PC-9 (cell line): ENCODE results near the gene TM4SF1. TPM values are rescaled to one million over a fixed set of nuclear protein-coding genes. Genes with fewer than 3 reads are reported as not detected.

Experiments
- BruUV-seq: library from RNA; stranded (reverse); fragments of 400-500 nt; replicated peaks from 2 replicates; lab custom pipeline; 2021; lab: Mats Ljungman, UMichigan
- CTCF ChIA-PET: fragments of 300-600 bp; sonication (Branson Sonifier 250); formaldehyde crosslinking; loops from one replicate; lab custom pipeline; 2022; ENCODE audit warnings: antibody characterized with exemption; lab: Charles Lee
- POLR2A ChIA-PET: fragments of 300-600 bp; sonication (Branson Sonifier 250); formaldehyde crosslinking; loops from one replicate; lab custom pipeline; 2022; ENCODE audit warnings: antibody characterized with exemption; ENCODE audit not compliant: unreplicated experiment; lab: Charles Lee
- DNase-seq, 2 experiments: peaks; one replicate each; pipeline versions ENCODE4 v3.0.0 to v3.0.0-alpha.2; 2015 to 2022; ENCODE audit warnings: mixed read lengths in 1 of 2
- H2AFZ ChIP-seq: fragments of 200-600 bp; sonication (generic); 2 replicates; pipeline ENCODE4 v1.8.1; 2017; ENCODE audit warnings: antibody characterized with exemption
- H3F3A ChIP-seq: fragments of 200-600 bp; sonication (generic); 2 replicates; pipeline ENCODE4 v1.8.1; 2017; ENCODE audit warnings: antibody characterized with exemption, mild to moderate bottlenecking, low read depth; ENCODE audit not compliant: insufficient read depth
- H3K27ac ChIP-seq: fragments of 200-600 bp; sonication (generic); 2 replicates; pipeline ENCODE4 v1.6.1; 2016; ENCODE audit warnings: mixed run types
- H3K27me3 ChIP-seq: fragments of 200-600 bp; sonication (generic); 2 replicates; pipeline ENCODE4 v1.6.1; 2016; ENCODE audit warnings: low read depth, mixed run types; ENCODE audit not compliant: insufficient read depth
- H3K36me3 ChIP-seq: fragments of 200-600 bp; sonication (generic); 2 replicates; pipeline ENCODE4 v1.6.1; 2016; ENCODE audit warnings: low read depth, mixed run types
- H3K4me1 ChIP-seq: fragments of 200-600 bp; sonication (generic); replicated peaks from 2 replicates; pipeline ENCODE4 v1.6.1; 2016; ENCODE audit warnings: mixed run types; ENCODE audit not compliant: insufficient read depth
- H3K4me2 ChIP-seq: fragments of 200-600 bp; sonication (generic); 2 replicates; pipeline ENCODE4 v1.6.1; 2017; ENCODE audit warnings: mixed run types
- H3K4me3 ChIP-seq: fragments of 200-600 bp; sonication (generic); 2 replicates; pipeline ENCODE4 v1.6.1; 2016; ENCODE audit warnings: mixed run types
- H3K79me2 ChIP-seq: fragments of 200-600 bp; sonication (generic); 2 replicates; pipeline ENCODE4 v1.6.1; 2017; ENCODE audit warnings: low read depth, mixed run types
- H3K9me2 ChIP-seq: fragments of 200-600 bp; sonication (generic); 2 replicates; pipeline ENCODE4 v1.8.1; 2017; ENCODE audit warnings: mild to moderate bottlenecking; ENCODE audit not compliant: insufficient read depth
- H3K9me3 ChIP-seq: fragments of 200-600 bp; sonication (generic); 2 replicates; pipeline ENCODE4 v1.8.1; 2016; ENCODE audit warnings: low read depth; ENCODE audit not compliant: insufficient read depth
- H4K20me1 ChIP-seq: fragments of 200-600 bp; sonication (generic); 2 replicates; pipeline ENCODE4 v1.8.1; 2017; ENCODE audit not compliant: insufficient read depth
- CTCF ChIP-seq: fragments of 200-600 bp; sonication (generic); conservative IDR thresholded peaks from 2 replicates; pipeline ENCODE4 v1.6.1; 2017; ENCODE audit warnings: mixed run types, antibody characterized with exemption, mild to moderate bottlenecking, moderate library complexity
- EZH2 ChIP-seq: fragments of 200-600 bp; sonication (generic); IDR thresholded peaks from 2 replicates; pipeline ENCODE4 v1.8.0; 2017; ENCODE audit warnings: antibody characterized with exemption, low read depth
- intact Hi-C: fragments of 100-400 bp; cut with micrococcal nuclease; formaldehyde crosslinking; loops from one replicate; pipeline ENCODE4 v1.10.0; 2022; ENCODE audit not compliant: unreplicated experiment
- total RNA-seq: library from RNA; stranded (reverse); gene quantifications from 2 replicates; pipeline ENCODE4 v1.2.3, GENCODE V29; 2021

TM4SF1 gene
- total RNA-seq, 1 experiment from 2014 or later, result 146 TPM

GRCh38 chr3:149421764-149422163, 44.3 kb upstream of the TM4SF1 start:
- Histone ChIP-seq H3K27ac (no peak overlapping the region), H4K20me1 (no peaks in the 10 kb centered on the region), H3K79me2 (no peaks in the 10 kb centered on the region), H3K4me2 (no peak overlapping the region), H3K4me3 (no peak overlapping the region), H3K9me3 (peaks cover 4% of the 10 kb centered on the region; the same call in 1 of the 2 replicates), H3F3A (peaks cover 8% of the 10 kb centered on the region; the same call in 1 of the 2 replicates), H3K36me3 (no peaks in the 10 kb centered on the region), H3K27me3 (no peaks in the 10 kb centered on the region), H3K4me1 (no peaks in the 10 kb centered on the region), H2AFZ (no peak overlapping the region), H3K9me2 (no peaks in the 10 kb centered on the region)
- POLR2A ChIA-PET, result interaction anchor here (0.6 to 0.7 kb wide), 2 partner anchors 52 to 1155 kb away, joined by 3 to 4 read pairs; no protein-coding TSS in a partner anchor
- no peak for TF ChIP-seq CTCF
- no peak for TF ChIP-seq EZH2
- no peak for DNase-seq
- CTCF ChIA-PET, result no interaction called here
- BruUV-seq, result no TSS peak
- intact Hi-C loops, result no loop called here

GRCh38 chr3:149419816-149420215, 42.4 kb upstream of the TM4SF1 start:
- intact Hi-C loops, result no loop called here
- Histone ChIP-seq H3K4me2 (no peak overlapping the region), H3F3A (peaks cover 8% of the 10 kb centered on the region; the same call in 1 of the 2 replicates), H3K9me3 (peaks cover 4% of the 10 kb centered on the region; the same call in 1 of the 2 replicates), H2AFZ (no peak overlapping the region), H3K4me1 (no peaks in the 10 kb centered on the region), H3K79me2 (no peaks in the 10 kb centered on the region), H3K4me3 (no peak overlapping the region), H3K36me3 (no peaks in the 10 kb centered on the region), H4K20me1 (no peaks in the 10 kb centered on the region), H3K9me2 (no peaks in the 10 kb centered on the region), H3K27me3 (no peaks in the 10 kb centered on the region), H3K27ac (no peak overlapping the region)
- ChIA-PET CTCF (no interaction called here), POLR2A (no interaction called here)
- no peak for DNase-seq
- no TSS peak for BruUV-seq
- TF ChIP-seq EZH2, result no peak

- POLR2A ChIA-PET, result no interaction called here
- DNase-seq, result no peak
- H3F3A ChIP-seq, result peaks cover 8% of the 10 kb centered on the region; the same call in 1 of the 2 replicates
- H3K27ac ChIP-seq, result no peak overlapping the region
- peaks cover 4% of the 10 kb centered on the region; the same call in 1 of the 2 replicates for H3K9me3 ChIP-seq
- H3K4me1 ChIP-seq, result no peaks in the 10 kb centered on the region
- TF ChIP-seq CTCF, result no peak
- no peak for TF ChIP-seq EZH2
- no peaks in the 10 kb centered on the region for H3K27me3 ChIP-seq
- BruUV-seq, result no TSS peak
- H3K4me3 ChIP-seq, result no peak overlapping the region
- no peaks in the 10 kb centered on the region for H4K20me1 ChIP-seq
- intact Hi-C loops, result no loop called here
- H2AFZ ChIP-seq, result no peak overlapping the region
- no peaks in the 10 kb centered on the region for H3K9me2 ChIP-seq
- no peak overlapping the region for H3K4me2 ChIP-seq
- CTCF ChIA-PET, result no interaction called here
- no peaks in the 10 kb centered on the region for H3K36me3 ChIP-seq
- H3K79me2 ChIP-seq, result no peaks in the 10 kb centered on the region
These were observed 40.3 kb upstream of the TM4SF1 start for GRCh38 chr3:149417727-149418126.

- H3K27ac ChIP-seq, result no peak overlapping the region
- intact Hi-C loops, result no loop called here
- no peak for DNase-seq
- no peaks in the 10 kb centered on the region for H3K4me1 ChIP-seq
- TF ChIP-seq EZH2 (no peak), CTCF (no peak)
- H2AFZ ChIP-seq, result no peak overlapping the region
- BruUV-seq, result no TSS peak
- CTCF ChIA-PET, result interaction anchor here (0.7 kb wide), 1 partner anchor 29 kb away, joined by 3 read pairs; no protein-coding TSS in a partner anchor
- H3K79me2 ChIP-seq, result no peaks in the 10 kb centered on the region
- peaks cover 8% of the 10 kb centered on the region; the same call in 1 of the 2 replicates for H3F3A ChIP-seq
- H3K9me2 ChIP-seq, result no peaks in the 10 kb centered on the region
- no peak overlapping the region for H3K4me3 ChIP-seq
- no peaks in the 10 kb centered on the region for H4K20me1 ChIP-seq
- H3K27me3 ChIP-seq, result no peaks in the 10 kb centered on the region
- H3K36me3 ChIP-seq, result no peaks in the 10 kb centered on the region
- no peak overlapping the region for H3K4me2 ChIP-seq
- 0 out of 2 replicates have a peak, but pooled peaks cover 4% of the 10 kb centered on the region for H3K9me3 ChIP-seq
- POLR2A ChIA-PET, result no interaction called here
These were observed 39.7 kb upstream of the TM4SF1 start for GRCh38 chr3:149417174-149417573.
